ENCODE results near the gene OR2AG1. TPM values are rescaled to one million over a fixed set of nuclear protein-coding genes. Genes with fewer than 3 reads are reported as not detected.

The OR2AG1 gene
- total RNA-seq, 2 experiments from 2014 or later, result not detected

DNA sequence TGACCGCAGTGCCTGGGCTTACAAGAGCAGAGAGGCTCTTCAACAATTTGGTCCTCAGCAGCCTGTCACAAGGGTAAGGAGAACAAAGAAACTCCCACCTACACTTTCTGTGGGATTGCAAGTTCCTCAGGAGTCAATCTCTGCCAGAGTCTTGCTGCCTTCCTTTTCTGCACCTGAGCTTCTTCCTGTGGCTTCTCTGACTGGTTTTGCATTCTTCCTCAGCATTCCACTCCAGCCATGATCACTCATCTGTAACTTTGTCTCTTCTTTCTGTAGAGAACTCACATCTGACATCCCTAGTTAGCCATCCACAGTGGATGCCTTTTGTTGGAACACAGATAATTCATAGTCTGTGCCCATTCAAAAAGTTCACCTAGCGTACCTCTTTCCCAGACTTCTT lies 30.8 kb downstream of the OR2AG1 start:
- H3K4me3 Mint-ChIP-seq, result no peak overlapping the region
- no peak for ATAC-seq (ENCODE audit: low read depth)
- no peaks in the 10 kb centered on the region for H3K4me1 Mint-ChIP-seq
- POLR2A ChIA-PET, result no interaction called here
- peaks cover 23% of the 10 kb centered on the region for H3K27me3 Mint-ChIP-seq
- no peaks in the 10 kb centered on the region for H3K36me3 Mint-ChIP-seq
- H3K9me3 Mint-ChIP-seq, result no peaks in the 10 kb centered on the region
- DNase-seq, result no peak
- no peak overlapping the region for H3K27ac Mint-ChIP-seq

GRCh38 chr11:6817694-6818093 lies 34.9 kb downstream of the OR2AG1 start:
- H3K4me1 Mint-ChIP-seq, result no peaks in the 10 kb centered on the region
- no peaks in the 10 kb centered on the region for H3K36me3 Mint-ChIP-seq
- H3K27ac Mint-ChIP-seq, result no peak overlapping the region
- POLR2A ChIA-PET, result no interaction called here
- peaks cover 1% of the 10 kb centered on the region for H3K9me3 Mint-ChIP-seq
- H3K4me3 Mint-ChIP-seq, result no peak overlapping the region
- DNase-seq, result no peak
- no peak for ATAC-seq (ENCODE audit: low read depth)
- peaks cover 9% of the 10 kb centered on the region for H3K27me3 Mint-ChIP-seq

- no peak overlapping the region for H3K4me3 Mint-ChIP-seq
- no peak for DNase-seq
- H3K9me3 Mint-ChIP-seq, result peaks cover 1% of the 10 kb centered on the region
- H3K36me3 Mint-ChIP-seq, result no peaks in the 10 kb centered on the region
- ATAC-seq (ENCODE audit: low read depth), result no peak
- POLR2A ChIA-PET, result no interaction called here
- H3K4me1 Mint-ChIP-seq, result no peaks in the 10 kb centered on the region
- H3K27me3 Mint-ChIP-seq, result peaks cover 8% of the 10 kb centered on the region
- H3K27ac Mint-ChIP-seq, result no peak overlapping the region
Observed at GRCh38 chr11:6818967-6819366, 36.1 kb downstream of the OR2AG1 start.

DNA sequence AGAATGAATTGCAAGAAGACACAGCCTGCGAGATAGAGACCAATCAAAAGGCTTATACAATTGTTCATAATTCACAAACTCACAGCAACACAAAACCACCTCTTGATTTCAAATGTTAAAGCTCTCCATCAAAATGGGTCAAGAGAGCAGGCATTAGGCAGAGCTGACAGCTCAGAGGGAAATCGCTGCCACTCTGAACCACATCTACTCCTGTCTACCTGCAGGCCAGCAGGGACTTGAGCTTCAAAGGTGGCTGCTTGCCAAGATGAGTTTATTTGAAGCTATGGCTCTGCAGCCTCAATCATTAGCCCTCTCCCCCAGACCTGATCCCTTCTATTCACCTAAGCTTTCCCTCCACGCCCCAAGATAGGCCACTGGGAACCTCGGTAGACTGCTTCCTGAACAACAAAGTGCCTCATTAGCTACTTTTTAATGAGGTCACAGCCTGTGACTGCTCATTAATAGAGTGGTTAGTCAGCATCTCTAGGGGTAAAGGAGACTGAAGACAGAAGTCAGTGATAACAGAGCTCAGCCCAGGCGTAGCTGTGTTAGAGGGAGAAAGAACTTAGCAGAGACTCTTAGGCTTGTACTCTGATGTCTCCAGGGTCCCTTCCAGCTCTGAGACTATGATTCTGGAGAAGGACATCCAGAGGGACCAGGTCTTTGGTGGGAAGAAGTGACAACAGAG lies 41.5 kb downstream of the OR2AG1 start:
- no peaks in the 10 kb centered on the region for H3K9me3 Mint-ChIP-seq
- no peak for ATAC-seq (ENCODE audit: low read depth)
- no peaks in the 10 kb centered on the region for H3K36me3 Mint-ChIP-seq
- H3K4me1 Mint-ChIP-seq, result no peaks in the 10 kb centered on the region
- DNase-seq, result no peak
- POLR2A ChIA-PET, result no interaction called here
- no peak overlapping the region for H3K4me3 Mint-ChIP-seq
- no peak overlapping the region for H3K27ac Mint-ChIP-seq
- peaks cover 5% of the 10 kb centered on the region for H3K27me3 Mint-ChIP-seq

DNA sequence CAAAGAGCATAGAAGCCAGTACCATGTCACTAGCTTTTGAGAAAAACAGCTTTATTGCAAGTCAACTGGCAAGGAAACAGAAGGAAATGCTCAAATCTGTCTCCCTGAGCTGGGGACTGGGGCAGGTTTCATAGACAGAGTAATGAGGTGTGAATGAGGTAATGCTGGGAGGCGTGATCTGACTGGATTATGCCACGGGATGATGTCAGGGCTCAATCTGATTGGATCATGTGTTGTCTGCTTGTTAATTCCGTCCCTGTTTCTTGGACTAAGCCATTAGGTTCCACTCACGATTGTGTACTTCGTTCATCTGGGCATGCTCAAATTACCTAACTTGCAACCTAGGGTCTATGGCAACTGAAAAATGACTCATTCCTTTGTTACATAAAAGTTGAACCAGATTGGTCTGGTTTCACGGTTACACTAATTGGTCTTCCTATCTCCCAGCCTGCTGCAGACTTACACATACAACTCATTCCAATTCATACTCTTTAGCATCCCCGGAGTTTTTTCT lies 42.5 kb downstream of the OR2AG1 start:
- Mint-ChIP-seq H3K27ac (no peak overlapping the region), H3K4me1 (no peaks in the 10 kb centered on the region), H3K9me3 (no peaks in the 10 kb centered on the region), H3K27me3 (peaks cover 5% of the 10 kb centered on the region), H3K36me3 (no peaks in the 10 kb centered on the region), H3K4me3 (no peak overlapping the region)
- POLR2A ChIA-PET, result no interaction called here
- DNase-seq (no peak), ATAC-seq (ENCODE audit: low read depth) (no peak)

GRCh38 chr11:6828103-6828502 lies 45.3 kb downstream of the OR2AG1 start:
- Mint-ChIP-seq H3K9me3 (no peaks in the 10 kb centered on the region), H3K27me3 (peaks cover 5% of the 10 kb centered on the region), H3K27ac (no peak overlapping the region), H3K4me1 (no peaks in the 10 kb centered on the region), H3K36me3 (no peaks in the 10 kb centered on the region), H3K4me3 (no peak overlapping the region)
- ATAC-seq (ENCODE audit: low read depth) (no peak), DNase-seq (no peak)
- POLR2A ChIA-PET, result no interaction called here

DNA sequence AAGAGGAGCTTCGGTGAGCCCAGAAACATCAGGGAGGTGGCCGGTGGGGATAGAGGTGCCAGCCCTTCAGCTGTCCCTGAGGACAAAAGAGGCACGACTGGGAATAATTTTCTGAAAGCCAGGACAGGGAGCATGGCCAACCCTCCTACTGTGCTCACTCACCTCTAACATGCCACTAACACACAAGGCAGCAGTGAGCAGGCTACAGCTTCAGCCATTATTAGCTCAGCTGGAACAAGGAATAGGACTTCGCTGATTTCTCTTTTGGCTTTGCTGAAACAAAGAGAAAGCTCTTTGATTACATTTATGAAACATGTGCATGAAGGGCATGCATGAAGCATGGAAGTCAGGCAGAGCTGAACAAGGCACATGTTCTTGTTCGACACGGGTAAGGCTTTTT lies 50.5 kb downstream of the OR2AG1 start:
- no peak overlapping the region for H3K27ac Mint-ChIP-seq
- DNase-seq, result no peak
- no peak for ATAC-seq (ENCODE audit: low read depth)
- H3K4me1 Mint-ChIP-seq, result no peaks in the 10 kb centered on the region
- no peak overlapping the region for H3K4me3 Mint-ChIP-seq
- H3K36me3 Mint-ChIP-seq, result no peaks in the 10 kb centered on the region
- no peaks in the 10 kb centered on the region for H3K9me3 Mint-ChIP-seq
- POLR2A ChIA-PET, result no interaction called here
- peaks cover 5% of the 10 kb centered on the region for H3K27me3 Mint-ChIP-seq

- Mint-ChIP-seq H3K4me3 (no peak overlapping the region), H3K27ac (no peak overlapping the region), H3K4me1 (no peaks in the 10 kb centered on the region), H3K9me3 (no peaks in the 10 kb centered on the region), H3K27me3 (no peaks in the 10 kb centered on the region), H3K36me3 (no peaks in the 10 kb centered on the region)
- ATAC-seq (ENCODE audit: low read depth) (no peak), DNase-seq (no peak)
- POLR2A ChIA-PET, result no interaction called here
Observed at GRCh38 chr11:6834021-6834420, 51.2 kb downstream of the OR2AG1 start.

Other genes with a start within 250 kb of the OR2AG1 start
- 10 to 100 TPM; 31.7 to 34.4 TPM for gene RRP8, start 179.4 kb upstream of the OR2AG1 start, total RNA-seq
- 100 to 1,000 TPM; 195 to 207 TPM for gene ILK, start 179.2 kb upstream of the OR2AG1 start, total RNA-seq
- 100 to 1,000 TPM; 154 to 156 TPM for gene TAF10, start 170.8 kb upstream of the OR2AG1 start, total RNA-seq
- 100 to 1,000 TPM; 114 to 120 TPM for gene TPP1, start 163.6 kb upstream of the OR2AG1 start, total RNA-seq
- gene DCHS1, start 127.2 kb upstream of the OR2AG1 start, total RNA-seq, result 1 to 10 TPM; 2.1 to 2.5 TPM
- 10 to 100 TPM; 50.9 to 51.4 TPM for gene MRPL17, start 99.7 kb upstream of the OR2AG1 start, total RNA-seq
- gene OR2AG2, start 11.0 kb upstream of the OR2AG1 start, total RNA-seq, result not detected
- under 1 TPM in 1 of 2 experiments, not detected in 1; 0.08 TPM for gene OR6A2, start 16.7 kb downstream of the OR2AG1 start, total RNA-seq
- not detected for gene OR10A5, start 62.7 kb downstream of the OR2AG1 start, total RNA-seq
- gene OR10A2, start 80.0 kb downstream of the OR2AG1 start, total RNA-seq, result not detected
- not detected for gene OR10A4, start 93.6 kb downstream of the OR2AG1 start, total RNA-seq
- not detected for gene OR2D2, start 109.5 kb downstream of the OR2AG1 start, total RNA-seq
- not detected for gene OR2D3, start 138.0 kb downstream of the OR2AG1 start, total RNA-seq
- 1 to 10 TPM in 1 of 2 experiments, under 1 TPM in 1; 0.91 to 1.1 TPM for gene ZNF215, start 143.4 kb downstream of the OR2AG1 start, total RNA-seq
- not detected for gene ZNF214, start 237.3 kb downstream of the OR2AG1 start, total RNA-seq
- not detected for gene NLRP14, start 237.5 kb downstream of the OR2AG1 start, total RNA-seq

All from activated naive CD8-positive, alpha-beta T cell treated with anti-CD3 and anti-CD28 coated beads, Interleukin-2, amount 10 ng/mL, durations not matched to agents 7 days and 5 days (primary cell).